ENCODE data around the gene PTTG1IP. TPM values are rescaled to one million over a fixed set of nuclear protein-coding genes. Genes with fewer than 3 reads are reported as not detected.
"Not testable (repeated sequence)": the region's sequence is repeated elsewhere in the genome, so short reads cannot be mapped to it uniquely, and the experiment has no call there.

Gene PTTG1IP
- total RNA-seq, 1 experiment from 2014 or later: 330 TPM

DNA sequence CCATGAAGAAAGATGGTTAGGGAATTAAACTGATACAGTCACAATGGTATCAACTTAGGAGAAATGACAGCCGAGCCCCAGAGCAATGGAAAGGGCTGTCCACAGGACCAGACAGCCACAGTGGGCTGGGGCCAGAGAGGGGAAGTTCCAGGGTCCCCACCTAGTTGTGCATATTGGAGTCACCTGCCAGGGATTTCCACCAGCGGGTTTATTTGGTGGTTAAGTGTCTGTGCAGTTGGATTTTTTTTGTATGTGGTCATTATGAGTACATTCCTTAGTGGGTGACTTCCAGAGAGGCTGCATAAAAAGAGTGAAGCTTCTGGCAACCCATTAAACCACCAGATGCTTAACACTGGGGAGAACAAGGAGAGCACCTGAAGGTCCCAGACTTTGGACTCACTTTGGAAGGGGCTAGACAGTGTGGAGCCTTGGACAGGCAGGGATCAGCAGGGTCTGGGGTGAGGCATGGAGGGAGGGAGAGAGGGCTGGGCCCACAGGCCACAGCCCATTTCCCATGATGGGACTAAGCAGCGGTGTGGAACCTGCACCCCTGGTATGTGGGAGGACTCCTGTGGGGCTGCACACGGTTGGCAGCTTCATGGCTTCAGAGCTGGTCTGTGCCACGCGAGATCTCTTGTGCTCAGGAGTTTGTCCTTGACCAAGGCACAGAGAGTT, 7.8 kb upstream of the PTTG1IP start:
- Histone ChIP-seq H3K4me2 (ENCODE audit: low read length) (peak overlapping the region; percentile 38), H3K79me2 (ENCODE audit: low read length) (no peaks in the 10 kb centered on the region), H3K9ac (ENCODE audit: low read length) (no peak overlapping the region), H3K9me2 (replicated peaks; ENCODE audit: low read length) (no peaks in the 10 kb centered on the region), H3K9me3 (ENCODE audit: low read length) (no peaks in the 10 kb centered on the region), H3K27ac (ENCODE audit: low read length) (peak overlapping the region; percentile 22), H3F3A (ENCODE audit: low read length, unreplicated experiment) (peaks cover 5% of the 10 kb centered on the region), H3K36me3 (ENCODE audit: low read depth, low read length) (no peaks in the 10 kb centered on the region), H2AFZ (ENCODE audit: low read length) (0 out of 2 replicates have a peak overlapping the region, but pooled peaks have one; percentile 4), H3K27me3 (ENCODE audit: low read length) (no peaks in the 10 kb centered on the region), H4K20me1 (ENCODE audit: low read length) (no peaks in the 10 kb centered on the region), H3K4me1 (ENCODE audit: insufficient read depth, low read length) (peaks cover 51% of the 10 kb centered on the region), H3K4me3 (ENCODE audit: low read length) (no peak overlapping the region)
- POLR2A ChIA-PET (ENCODE audit: unreplicated experiment): interaction anchor here (0.7 kb wide), 1 partner anchor 44 kb away, joined by 5 read pairs; no protein-coding TSS in a partner anchor
- CTCF ChIA-PET: no interaction called here
- peak; percentile 62 for ATAC-seq
- peak; percentile 72 for DNase-seq
- TF ChIP-seq CTCF (conservative IDR thresholded peaks at IDR 0.05; ENCODE audit: low read depth, low read length): no peak
- no peak for TF ChIP-seq EZH2 (IDR thresholded peaks at IDR 0.05; ENCODE audit: low read length, unreplicated experiment)
- TF ChIP-seq EZH2phosphoT487 (IDR thresholded peaks at IDR 0.05; ENCODE audit: borderline replicate concordance, low read length): no peak
- intact Hi-C loops (cut with micrococcal nuclease): no loop called here
- BruUV-seq (replicated peaks): TSS peak; percentile 73

- H3K9me2 ChIP-seq (replicated peaks; ENCODE audit: low read length): no peaks in the 10 kb centered on the region
- peaks cover 5% of the 10 kb centered on the region for H3F3A ChIP-seq (ENCODE audit: low read length, unreplicated experiment)
- no peaks in the 10 kb centered on the region for H3K36me3 ChIP-seq (ENCODE audit: low read depth, low read length)
- H4K20me1 ChIP-seq (ENCODE audit: low read length): no peaks in the 10 kb centered on the region
- no peaks in the 10 kb centered on the region for H3K9me3 ChIP-seq (ENCODE audit: low read length)
- ChIA-PET CTCF (no interaction called here), POLR2A (ENCODE audit: unreplicated experiment) (no interaction called here)
- H3K79me2 ChIP-seq (ENCODE audit: low read length): no peaks in the 10 kb centered on the region
- ATAC-seq (peak; percentile 34; the same call in 1 of the 2 replicates), DNase-seq (peak; percentile 61)
- TF ChIP-seq CTCF (conservative IDR thresholded peaks at IDR 0.05; ENCODE audit: low read depth, low read length) (no peak), EZH2phosphoT487 (IDR thresholded peaks at IDR 0.05; ENCODE audit: borderline replicate concordance, low read length) (no peak), EZH2 (IDR thresholded peaks at IDR 0.05; ENCODE audit: low read length, unreplicated experiment) (no peak)
- no peak overlapping the region for H3K4me3 ChIP-seq (ENCODE audit: low read length)
- H3K4me1 ChIP-seq (ENCODE audit: insufficient read depth, low read length): peaks cover 54% of the 10 kb centered on the region
- intact Hi-C loops (cut with micrococcal nuclease): no loop called here
- peak overlapping the region; percentile 22 for H3K27ac ChIP-seq (ENCODE audit: low read length)
- H3K27me3 ChIP-seq (ENCODE audit: low read length): no peaks in the 10 kb centered on the region
- 0 out of 2 replicates have a peak overlapping the region, but pooled peaks have one; percentile 4 for H2AFZ ChIP-seq (ENCODE audit: low read length)
- no TSS peak for BruUV-seq (replicated peaks)
- H3K4me2 ChIP-seq (ENCODE audit: low read length): peak overlapping the region; percentile 38
- H3K9ac ChIP-seq (ENCODE audit: low read length): no peak overlapping the region
These were observed 7.1 kb upstream of the PTTG1IP start for GRCh38 chr21:44880405-44881197.

DNA sequence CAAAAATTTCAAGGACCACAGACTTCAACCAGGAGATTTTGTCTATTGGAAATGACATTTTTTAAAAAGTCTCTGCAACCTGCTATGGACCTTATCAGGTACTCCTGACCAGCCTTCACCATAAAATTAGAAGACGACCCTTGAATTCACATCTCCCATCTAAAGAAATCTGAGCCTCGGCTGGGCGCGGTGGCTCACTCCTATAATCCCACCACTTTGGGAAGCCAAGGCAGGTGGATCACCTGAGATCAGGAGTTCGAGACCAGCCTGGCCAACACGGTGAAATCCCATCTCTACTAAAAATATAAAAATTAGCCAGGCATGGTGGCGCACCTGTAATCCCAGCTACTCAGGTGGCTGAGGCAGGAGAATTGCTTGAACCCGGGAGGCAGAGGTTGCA, 5.7 kb upstream of the PTTG1IP start:
- H3F3A ChIP-seq (ENCODE audit: low read length, unreplicated experiment): not testable (repeated sequence)

More for the DNA sequence above, 5.7 kb upstream of the PTTG1IP start:
- POLR2A ChIA-PET (ENCODE audit: unreplicated experiment); BruUV-seq (replicated peaks); H3K79me2 ChIP-seq (ENCODE audit: low read length); DNase-seq; H3K4me3 ChIP-seq (ENCODE audit: low read length); H3K36me3 ChIP-seq (ENCODE audit: low read depth, low read length); H3K9me2 ChIP-seq (replicated peaks; ENCODE audit: low read length); H4K20me1 ChIP-seq (ENCODE audit: low read length); ATAC-seq; H2AFZ ChIP-seq (ENCODE audit: low read length); H3K9ac ChIP-seq (ENCODE audit: low read length); H3K9me3 ChIP-seq (ENCODE audit: low read length); H3K27me3 ChIP-seq (ENCODE audit: low read length); CTCF ChIA-PET: not testable (repeated sequence)
- intact Hi-C loops (cut with micrococcal nuclease): loop anchor here (5.0 to 10.0 kb wide), 2 partner anchors 33 to 246 kb away; no protein-coding TSS in a partner anchor
- Histone ChIP-seq H3K27ac (ENCODE audit: low read length) (peak overlapping the region; percentile 6; the same call in 1 of the 2 replicates), H3K4me1 (ENCODE audit: insufficient read depth, low read length) (peaks cover 64% of the 10 kb centered on the region), H3K4me2 (ENCODE audit: low read length) (peak overlapping the region; percentile 54)
